Glomerular visceral epithelial cell (primary cell): ENCODE measurements around the gene DSC2.

Experiments
- DNase-seq: peaks from one replicate; pipeline ENCODE4 v3.0.0-alpha.2; 2016; ENCODE audit errors: extremely low spot score

DSC2 gene

DNA sequence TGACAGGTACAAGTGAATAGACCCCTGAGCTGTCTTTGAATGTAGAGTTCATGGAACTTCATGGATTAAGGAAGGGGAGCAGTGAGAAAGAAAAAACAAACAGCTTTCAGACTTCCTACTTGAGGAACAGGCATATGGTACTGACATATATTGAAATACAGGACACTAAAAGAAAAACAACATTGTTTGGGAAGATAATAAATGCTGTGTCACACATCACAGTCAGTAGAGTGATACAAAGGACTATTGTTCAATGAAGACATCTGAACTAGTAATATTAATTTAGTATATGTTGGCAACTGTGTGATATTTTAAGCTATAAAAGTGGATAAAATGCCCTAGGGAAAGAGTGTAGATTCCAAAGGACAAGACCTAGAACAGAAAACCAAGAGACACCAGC is 3.3 kb downstream of the DSC2 start:
- no peak for DNase-seq

DNA sequence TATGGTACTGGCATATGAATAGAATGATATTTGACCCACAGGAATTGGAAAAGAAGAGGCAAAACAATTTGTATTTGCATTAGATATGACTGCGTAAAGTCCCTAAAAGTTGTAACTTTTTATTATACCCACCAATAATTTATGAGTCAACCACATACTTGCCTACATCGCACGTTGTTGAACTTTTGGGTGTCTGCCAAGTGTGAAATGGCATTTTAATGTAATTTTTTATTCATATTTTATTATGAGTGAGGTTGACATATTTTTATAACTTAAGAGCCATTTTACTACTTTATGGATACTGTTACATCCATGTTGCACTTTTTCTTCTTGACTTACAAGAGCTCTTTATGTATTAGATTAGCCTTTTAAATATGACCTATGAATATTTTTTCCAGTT is 4.6 kb downstream of the DSC2 start:
- no peak for DNase-seq

DNA sequence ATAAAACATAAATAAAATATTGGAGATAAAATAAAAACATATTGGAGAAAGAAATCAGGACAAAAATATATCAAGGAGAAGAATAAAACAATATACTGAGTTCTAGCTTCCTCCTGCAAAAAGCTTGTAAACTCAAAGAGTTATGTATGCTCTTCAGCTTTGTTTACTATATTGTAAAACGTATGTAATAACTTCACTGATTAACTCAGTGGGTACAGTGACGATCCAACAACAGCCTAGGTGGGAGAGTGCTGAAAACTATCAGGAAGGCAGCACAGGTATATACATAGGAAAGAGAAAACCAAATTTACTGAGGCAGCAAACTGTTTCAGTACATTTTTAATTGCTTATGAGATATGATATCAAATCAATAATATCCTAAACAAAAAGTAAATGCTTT is 8.3 kb downstream of the DSC2 start:
- no peak for DNase-seq

GRCh38 chr18:31093294-31093693 is 8.9 kb downstream of the DSC2 start:
- no peak for DNase-seq

DNA sequence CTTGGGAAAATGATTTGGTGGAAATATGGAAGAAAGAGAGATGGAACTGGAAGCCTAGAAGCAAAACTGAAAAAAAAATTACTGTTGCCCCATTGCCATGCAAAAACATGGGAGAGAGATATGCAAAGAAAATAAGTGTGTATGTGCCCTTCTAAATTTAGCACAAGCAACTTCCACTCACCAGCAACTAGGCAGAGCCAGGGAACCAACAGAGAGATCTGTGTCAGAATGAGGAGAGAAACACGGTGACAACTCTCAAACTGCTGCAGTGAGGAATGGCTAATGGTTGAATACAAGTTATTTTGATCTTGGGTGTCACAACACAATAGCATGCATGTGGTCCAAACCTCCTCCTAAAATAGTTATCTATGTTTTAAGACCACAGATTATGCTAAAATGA is 10.9 kb downstream of the DSC2 start:
- no peak for DNase-seq

GRCh38 chr18:31088532-31088931 is 13.7 kb downstream of the DSC2 start:
- DNase-seq, result no peak

DNA sequence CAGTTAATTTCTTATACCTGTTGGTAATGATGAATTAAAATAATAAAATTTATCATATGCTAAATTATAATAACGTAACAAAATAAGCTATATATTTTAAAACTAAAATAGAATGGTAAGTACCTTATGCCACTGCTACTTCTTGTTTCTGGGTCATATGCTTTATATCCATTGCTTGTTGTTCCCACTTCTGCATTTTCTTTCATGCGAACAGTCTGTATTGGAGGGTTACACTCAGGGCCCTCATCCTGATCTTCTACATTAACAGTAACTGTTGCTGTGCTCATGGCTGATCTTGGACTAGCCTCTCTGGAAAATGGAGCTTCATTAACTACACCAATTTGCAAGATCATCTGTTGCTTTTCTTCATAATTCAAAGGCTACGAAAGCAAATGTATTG is 22.2 kb downstream of the DSC2 start:
- no peak for DNase-seq

DNA sequence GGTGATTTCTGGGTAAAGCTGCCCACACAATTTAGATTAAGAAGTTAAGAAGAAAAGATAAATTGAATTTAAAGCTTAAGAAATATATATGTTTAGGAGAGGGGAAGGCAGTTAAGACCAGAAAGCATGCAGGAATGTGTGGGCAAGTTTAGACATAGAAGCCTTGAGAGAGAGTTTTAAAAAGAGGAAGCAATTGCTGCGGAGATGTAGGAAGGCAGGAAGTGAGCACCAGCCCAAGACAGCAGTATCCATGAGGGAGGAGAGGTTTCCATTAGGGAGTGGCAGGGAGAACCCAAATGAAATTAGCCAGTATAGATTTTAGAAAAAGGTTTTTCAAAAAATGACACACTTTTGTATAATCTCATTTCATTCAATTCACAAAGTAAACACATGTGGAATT is 24.3 kb downstream of the DSC2 start:
- no peak for DNase-seq

GRCh38 chr18:31072175-31072574 is 30.0 kb downstream of the DSC2 start:
- no peak for DNase-seq

GRCh38 chr18:31070206-31070605 is 32.0 kb downstream of the DSC2 start:
- DNase-seq, result no peak

DNA sequence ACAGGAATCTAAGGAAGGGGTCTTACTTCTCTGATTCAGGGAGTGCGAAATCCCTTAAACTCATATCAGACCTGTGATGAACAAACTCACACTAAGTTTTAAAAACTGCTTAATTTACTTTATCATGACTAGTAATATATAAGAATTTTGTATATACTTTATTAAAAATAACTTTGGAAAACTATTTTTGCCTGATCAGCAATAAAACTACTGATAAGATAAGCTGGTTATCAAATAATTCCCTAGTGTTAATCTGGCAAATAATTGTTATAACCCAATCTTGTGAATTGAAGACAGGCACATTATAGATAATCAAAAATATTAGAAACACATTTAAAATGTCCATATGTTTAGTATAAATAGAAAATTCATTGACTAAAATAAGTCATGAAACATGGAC is 36.0 kb downstream of the DSC2 start:
- DNase-seq, result no peak

DNA sequence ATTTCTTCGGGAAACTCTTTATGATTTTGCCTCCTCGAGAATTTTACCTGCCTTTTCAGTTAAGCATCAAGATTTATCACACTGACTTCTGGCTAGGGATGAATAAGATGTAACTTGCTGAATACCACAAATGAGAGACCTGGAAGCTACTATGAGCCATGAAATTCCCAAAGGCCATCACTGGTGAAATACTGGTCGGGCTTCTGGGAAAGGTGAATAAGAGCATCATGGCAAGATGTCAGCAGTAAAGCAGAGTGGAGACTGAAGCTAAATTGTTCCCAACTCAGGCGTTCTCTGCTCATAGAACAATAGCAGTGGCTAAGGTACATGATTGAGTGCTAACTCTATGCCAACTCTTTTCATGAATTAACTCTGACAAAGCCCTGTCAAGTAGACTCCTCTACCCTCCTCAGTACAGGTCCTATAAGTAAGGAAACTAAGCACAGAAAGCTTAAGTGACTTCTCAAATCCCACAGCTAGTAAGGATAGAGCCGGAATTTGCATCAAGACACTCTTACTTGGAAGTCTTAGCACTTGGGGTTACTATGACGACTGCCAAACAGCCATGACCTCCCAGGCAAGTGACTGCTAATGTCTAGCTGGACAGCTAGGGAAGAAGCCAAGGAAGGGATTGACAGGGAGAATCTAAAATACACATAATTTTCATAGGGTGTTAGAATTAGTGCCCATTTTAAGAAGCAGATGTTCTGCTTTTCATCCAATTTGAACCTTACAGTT is 37.0 kb downstream of the DSC2 start:
- no peak for DNase-seq

GRCh38 chr18:31064130-31064529 is 38.1 kb downstream of the DSC2 start:
- no peak for DNase-seq

DNA sequence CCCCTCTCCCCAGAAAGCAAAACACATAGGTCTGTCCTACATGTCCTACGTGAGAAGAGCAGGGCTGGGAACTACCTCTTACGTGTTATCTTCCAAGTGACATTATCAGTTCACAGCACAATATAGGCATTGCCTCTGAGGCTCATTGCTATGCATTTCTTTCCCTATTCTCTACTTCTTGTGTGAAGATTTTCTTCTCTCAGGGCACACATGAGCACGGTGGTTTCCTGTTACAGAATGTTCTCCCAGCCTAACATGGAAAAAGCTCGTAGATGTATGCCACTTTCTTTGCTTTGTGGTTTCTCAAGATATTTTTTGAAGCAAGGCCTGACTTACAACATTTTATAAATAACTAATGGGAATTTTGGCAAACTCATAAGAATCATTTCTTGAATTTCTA is 40.3 kb downstream of the DSC2 start:
- no peak for DNase-seq

GRCh38 chr18:31058897-31059296 is 43.3 kb downstream of the DSC2 start:
- DNase-seq, result no peak

- no peak for DNase-seq
Observed at GRCh38 chr18:31057917-31058316, 44.3 kb downstream of the DSC2 start.

GRCh38 chr18:31057051-31057450 is 45.2 kb downstream of the DSC2 start:
- no peak for DNase-seq

GRCh38 chr18:31056296-31056695 is 45.9 kb downstream of the DSC2 start:
- no peak for DNase-seq

DNA sequence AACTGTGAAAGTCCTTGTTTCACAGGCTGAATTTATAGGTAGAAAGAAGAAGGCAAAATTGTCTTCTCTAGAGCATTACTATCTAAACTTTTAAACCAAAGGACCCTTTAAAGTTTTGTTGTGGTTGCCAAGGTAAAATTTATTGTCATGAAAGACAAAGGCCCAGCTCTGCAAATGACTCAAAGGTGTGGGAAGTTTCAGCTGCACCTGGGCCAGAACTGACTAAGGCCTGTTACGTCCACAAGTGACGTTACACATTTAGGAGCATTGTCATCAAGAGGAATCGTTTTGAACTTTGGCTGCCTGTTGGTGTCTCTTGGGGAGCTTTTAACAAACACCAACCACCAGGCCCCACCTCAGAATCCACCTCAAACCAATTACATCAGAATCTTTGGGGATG is 51.6 kb downstream of the DSC2 start:
- no peak for DNase-seq

- DNase-seq, result no peak
Observed at GRCh38 chr18:31049189-31049588, 53.0 kb downstream of the DSC2 start.

GRCh38 chr18:31048216-31048615 is 54.0 kb downstream of the DSC2 start:
- no peak for DNase-seq

GRCh38 chr18:31046916-31047315 is 55.3 kb downstream of the DSC2 start:
- no peak for DNase-seq

DNA sequence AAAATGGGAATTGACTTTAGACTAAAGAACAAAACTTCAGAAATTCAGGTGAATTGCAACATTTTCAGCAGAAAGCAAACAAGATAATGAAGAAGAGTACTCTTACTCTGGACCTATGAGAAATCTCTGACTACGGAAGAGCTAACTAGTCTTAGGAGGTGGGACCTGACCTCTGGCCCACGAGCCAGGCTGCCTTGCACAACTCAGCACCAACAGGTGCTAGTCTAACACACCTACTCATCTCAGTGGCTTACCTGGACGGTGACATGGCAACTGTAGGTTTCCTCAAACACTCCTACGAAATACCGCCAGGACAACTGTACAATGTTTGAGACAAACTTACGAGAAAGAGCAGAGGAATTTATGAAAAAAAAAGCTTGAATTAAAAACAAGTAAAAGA is 56.6 kb downstream of the DSC2 start:
- DNase-seq, result no peak

- no peak for DNase-seq
Observed at GRCh38 chr18:31044926-31045325, 57.3 kb downstream of the DSC2 start.
